ENCODE results near the gene LENG1. TPM values are rescaled to one million over a fixed set of nuclear protein-coding genes. Genes with fewer than 3 reads are reported as not detected.
"Not testable (repeated sequence)": the region's sequence is repeated elsewhere in the genome, so short reads cannot be mapped to it uniquely, and the experiment has no call there.

LENG1 gene
- total RNA-seq, 4 donors from 2014 or later: 1.7 to 4.7 (median 4.3) TPM

DNA sequence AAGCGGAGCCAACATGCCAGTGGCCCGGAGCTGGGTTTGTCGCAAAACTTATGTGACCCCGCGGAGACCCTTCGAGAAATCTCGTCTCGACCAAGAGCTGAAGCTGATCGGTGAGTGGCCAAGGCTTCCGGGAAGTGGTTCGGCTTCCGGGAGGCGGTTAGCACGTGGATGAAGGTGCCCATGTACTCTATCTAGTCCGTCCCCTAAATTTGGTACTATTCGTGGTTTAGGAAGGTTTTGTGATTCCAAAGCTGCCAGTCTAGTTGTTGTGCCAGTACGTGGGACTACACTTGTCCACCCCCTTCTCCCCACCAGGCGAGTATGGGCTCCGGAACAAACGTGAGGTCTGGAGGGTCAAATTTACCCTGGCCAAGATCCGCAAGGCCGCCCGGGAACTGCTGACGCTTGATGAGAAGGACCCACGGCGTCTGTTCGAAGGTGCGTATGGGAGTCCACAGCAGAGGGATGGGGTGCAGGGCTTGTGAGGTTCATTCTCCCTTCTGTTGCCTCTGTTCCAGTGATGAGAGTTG is 41.7 kb upstream of the LENG1 start:
- peaks cover 21 to 59% (median 49%) of the 10 kb centered on the region in 3 donors for H3K4me1 ChIP-seq
- TF ChIP-seq, protein P1, sequence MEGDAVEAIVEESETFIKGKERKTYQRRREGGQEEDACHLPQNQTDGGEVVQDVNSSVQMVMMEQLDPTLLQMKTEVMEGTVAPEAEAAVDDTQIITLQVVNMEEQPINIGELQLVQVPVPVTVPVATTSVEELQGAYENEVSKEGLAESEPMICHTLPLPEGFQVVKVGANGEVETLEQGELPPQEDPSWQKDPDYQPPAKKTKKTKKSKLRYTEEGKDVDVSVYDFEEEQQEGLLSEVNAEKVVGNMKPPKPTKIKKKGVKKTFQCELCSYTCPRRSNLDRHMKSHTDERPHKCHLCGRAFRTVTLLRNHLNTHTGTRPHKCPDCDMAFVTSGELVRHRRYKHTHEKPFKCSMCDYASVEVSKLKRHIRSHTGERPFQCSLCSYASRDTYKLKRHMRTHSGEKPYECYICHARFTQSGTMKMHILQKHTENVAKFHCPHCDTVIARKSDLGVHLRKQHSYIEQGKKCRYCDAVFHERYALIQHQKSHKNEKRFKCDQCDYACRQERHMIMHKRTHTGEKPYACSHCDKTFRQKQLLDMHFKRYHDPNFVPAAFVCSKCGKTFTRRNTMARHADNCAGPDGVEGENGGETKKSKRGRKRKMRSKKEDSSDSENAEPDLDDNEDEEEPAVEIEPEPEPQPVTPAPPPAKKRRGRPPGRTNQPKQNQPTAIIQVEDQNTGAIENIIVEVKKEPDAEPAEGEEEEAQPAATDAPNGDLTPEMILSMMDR (IDR thresholded peaks at IDR 0.05): no peak
- TF ChIP-seq POLR2A (IDR thresholded peaks at IDR 0.05): no peak
- peaks cover 15 to 51% (median 16%) of the 10 kb centered on the region in 3 donors for H3K36me3 ChIP-seq

DNA sequence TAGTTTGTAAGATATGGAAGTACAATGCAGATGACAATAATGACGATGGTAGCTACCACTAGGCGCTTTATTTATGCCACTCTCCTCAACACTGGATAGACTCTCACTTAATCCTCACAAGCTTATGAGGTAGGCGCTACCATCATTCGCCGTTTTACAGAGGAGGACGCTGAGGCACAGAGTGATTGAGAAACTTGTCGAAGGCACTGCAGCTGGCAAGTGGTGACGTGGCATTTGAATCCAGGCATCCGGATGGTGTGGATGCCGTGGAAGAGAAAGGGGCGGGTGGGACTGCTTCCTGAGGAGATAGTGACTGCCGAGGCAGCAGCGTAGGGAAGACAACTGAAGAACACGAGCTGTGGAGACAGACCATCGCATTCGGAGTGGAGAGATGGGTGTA is 39.9 kb upstream of the LENG1 start:
- Histone ChIP-seq H3K9me3 (no peaks in the 10 kb centered on the region), H3K27ac (no peak overlapping the region), H3K4me3 (no peak overlapping the region), H3K27me3 (no peaks in the 10 kb centered on the region), H3K4me1 (peaks cover 21 to 41% (median 33%) of the 10 kb centered on the region in 3 donors), H3K36me3 (peaks cover 7 to 46% (median 12%) of the 10 kb centered on the region in 3 donors)
- DNase-seq: no peak
- intact Hi-C loops (cut with DNase I): no loop called here
- WGBS, 2 donors: 91 to 94% methylated on average over 15 to 16 of the region's 16 CpGs
- TF ChIP-seq, protein P1 (IDR thresholded peaks at IDR 0.05): no peak
- TF ChIP-seq POLR2A (IDR thresholded peaks at IDR 0.05): no peak

More for the DNA sequence above, 41.7 kb upstream of the LENG1 start:
- WGBS, 2 donors: 0 to 1% methylated on average over 15 of the region's 28 CpGs
- Histone ChIP-seq H3K9me3 (no peaks in the 10 kb centered on the region), H3K27me3 (no peaks in the 10 kb centered on the region), H3K4me3 (peak overlapping the region; percentile 63 to 85 (median 78)), H3K27ac (peak overlapping the region; percentile 91 to 99 (median 94))
- intact Hi-C loops (cut with DNase I): no loop called here
- DNase-seq: no peak

DNA sequence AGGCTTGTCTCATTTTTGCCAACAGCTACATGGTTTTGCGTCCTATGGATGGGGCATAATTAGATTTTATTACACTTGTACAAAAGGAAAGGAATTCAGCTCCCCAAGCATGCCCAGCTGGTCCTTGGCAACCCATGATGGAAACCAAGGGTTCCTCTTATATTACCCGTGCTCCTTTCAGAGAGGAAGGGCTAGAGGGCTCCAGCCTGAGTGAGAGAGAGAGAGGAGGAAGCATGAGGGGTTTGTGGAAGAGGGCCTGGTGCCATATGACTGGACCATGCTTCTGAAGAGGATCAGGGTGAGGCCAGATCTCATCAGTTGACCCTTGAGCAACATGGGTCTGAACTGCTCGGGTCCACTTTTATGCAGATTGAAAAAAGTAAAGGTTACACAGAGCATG is 37.6 kb upstream of the LENG1 start:
- peaks cover 9 to 26% (median 18%) of the 10 kb centered on the region in 3 donors for H3K4me1 ChIP-seq
- intact Hi-C loops (cut with DNase I): no loop called here
- H3K9me3 ChIP-seq: no peaks in the 10 kb centered on the region
- no peak overlapping the region for H3K4me3 ChIP-seq
- 56 to 64% methylated on average over 3 of the region's 3 CpGs for WGBS, 2 donors
- H3K27me3 ChIP-seq: no peaks in the 10 kb centered on the region
- peaks cover 0 to 46% (median 8%) of the 10 kb centered on the region in 3 donors for H3K36me3 ChIP-seq
- DNase-seq: no peak
- TF ChIP-seq POLR2A (IDR thresholded peaks at IDR 0.05): no peak
- TF ChIP-seq, protein P1 (IDR thresholded peaks at IDR 0.05): no peak
- no peak overlapping the region for H3K27ac ChIP-seq

DNA sequence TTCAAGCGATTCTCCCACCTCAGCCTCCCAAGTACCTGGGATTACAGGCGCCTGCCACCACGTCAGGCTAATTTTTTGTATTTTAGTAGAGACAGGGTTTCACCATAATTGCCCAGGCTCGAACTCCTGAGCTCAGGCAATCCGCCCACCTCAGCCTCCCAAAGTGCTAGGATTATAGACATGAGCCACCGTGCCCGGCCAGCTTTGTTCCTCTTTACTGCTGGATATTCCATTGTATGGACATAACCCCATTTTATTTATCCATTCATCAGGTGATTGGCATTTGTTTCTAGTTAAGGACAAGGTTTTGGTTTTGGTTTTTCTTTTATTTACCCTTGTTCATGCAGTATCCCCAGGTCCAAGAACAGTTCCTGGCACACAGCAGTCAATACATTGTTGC is 37.0 kb upstream of the LENG1 start:
- TF ChIP-seq POLR2A (IDR thresholded peaks at IDR 0.05): no peak
- TF ChIP-seq, protein P1 (IDR thresholded peaks at IDR 0.05): no peak
- H3K27me3 ChIP-seq: no peaks in the 10 kb centered on the region
- peaks cover 9 to 26% (median 18%) of the 10 kb centered on the region in 3 donors for H3K4me1 ChIP-seq
- no peak overlapping the region for H3K27ac ChIP-seq
- H3K4me3 ChIP-seq: no peak overlapping the region
- 70 to 87% methylated on average over 7 of the region's 7 CpGs for WGBS, 2 donors
- DNase-seq: no peak
- no peaks in the 10 kb centered on the region for H3K9me3 ChIP-seq
- H3K36me3 ChIP-seq: peaks cover 0 to 42% (median 8%) of the 10 kb centered on the region in 3 donors
- intact Hi-C loops (cut with DNase I): no loop called here

DNA sequence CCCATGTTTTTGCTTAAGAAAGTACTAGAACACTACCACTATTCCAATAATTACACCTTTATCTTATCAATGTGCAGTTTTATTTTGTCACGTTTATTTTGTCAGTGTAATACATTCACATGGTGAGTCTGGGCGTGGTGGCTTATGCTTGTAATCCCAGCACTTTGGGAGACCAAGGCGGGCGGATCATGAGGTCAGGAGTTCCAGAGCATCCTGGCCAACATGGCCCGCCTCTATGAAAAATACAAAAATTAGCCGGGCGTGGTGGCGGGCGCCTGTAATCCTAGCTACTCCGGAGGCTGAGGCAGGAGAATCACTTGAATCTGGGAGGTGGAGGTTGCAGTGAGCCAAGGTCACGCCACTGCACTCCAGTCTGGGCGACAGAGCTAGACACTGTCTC is 34.9 kb upstream of the LENG1 start:
- H3K4me3 ChIP-seq; H3K27ac ChIP-seq; H3K27me3 ChIP-seq; intact Hi-C loops (cut with DNase I); DNase-seq; H3K9me3 ChIP-seq: not testable (repeated sequence)
- WGBS, 2 donors: 82 to 86% methylated on average over 9 to 12 of the region's 12 CpGs
- Histone ChIP-seq H3K36me3 (peaks cover 0 to 38% (median 8%) of the 10 kb centered on the region in 3 donors), H3K4me1 (peaks cover 8 to 17% (median 12%) of the 10 kb centered on the region in 3 donors)
